ENCODE results near the gene C15orf61.

Gene C15orf61

DNA sequence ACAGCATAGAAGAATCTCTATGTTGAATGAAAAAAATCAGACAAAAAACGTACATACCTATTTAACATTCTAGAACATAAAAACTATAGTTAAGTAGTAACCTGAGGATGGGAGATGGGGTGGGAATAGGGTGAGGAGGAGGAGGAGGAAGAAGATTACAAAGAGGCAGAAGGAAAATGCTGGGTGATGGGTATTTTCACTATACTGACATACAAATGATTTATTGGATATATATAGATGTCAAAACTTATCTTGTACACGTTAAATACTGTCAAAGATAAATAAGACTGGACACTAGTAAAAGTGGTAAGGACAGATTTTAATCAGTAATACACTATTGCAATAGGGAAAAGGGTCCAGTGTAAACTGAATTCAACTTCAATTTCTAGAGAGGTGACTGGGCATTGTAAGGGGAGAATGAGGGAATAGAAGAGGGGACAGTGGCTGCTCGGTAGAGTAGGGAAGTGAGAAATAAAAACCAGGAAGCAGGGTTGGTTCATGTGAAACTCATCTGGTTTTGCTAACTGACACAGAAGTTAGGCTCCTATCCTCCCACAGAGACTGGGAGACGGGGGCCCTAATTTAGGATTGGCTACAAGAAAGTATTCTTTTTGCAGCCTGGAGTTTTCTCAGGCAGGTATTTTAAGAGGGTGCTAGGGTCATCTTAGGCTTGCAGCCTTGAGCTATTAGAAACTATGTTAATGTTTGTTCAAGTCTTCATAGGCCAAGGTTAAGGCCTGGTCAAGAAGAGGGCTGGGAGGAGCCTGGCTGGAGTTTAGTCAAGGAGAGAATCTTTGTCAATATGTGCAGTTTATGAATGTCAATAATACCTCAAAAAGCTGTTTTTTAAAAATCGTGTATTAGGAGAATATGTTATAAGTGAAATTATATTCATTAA is 15.0 kb upstream of the C15orf61 start:
- TF ChIP-seq JUND (IDR thresholded peaks at IDR 0.05; ENCODE audit: low read depth): no peak
- in situ Hi-C loops (cut with HindIII; ENCODE audit: low pct_unique_long_range_greater_than_20kb, low sequenced_read_pairs): no loop called here
- peak in 1 of 2 experiments; percentile 6 for DNase-seq (ENCODE audit: low read depth in 1 of 2, low spot score in 1 of 2)

DNA sequence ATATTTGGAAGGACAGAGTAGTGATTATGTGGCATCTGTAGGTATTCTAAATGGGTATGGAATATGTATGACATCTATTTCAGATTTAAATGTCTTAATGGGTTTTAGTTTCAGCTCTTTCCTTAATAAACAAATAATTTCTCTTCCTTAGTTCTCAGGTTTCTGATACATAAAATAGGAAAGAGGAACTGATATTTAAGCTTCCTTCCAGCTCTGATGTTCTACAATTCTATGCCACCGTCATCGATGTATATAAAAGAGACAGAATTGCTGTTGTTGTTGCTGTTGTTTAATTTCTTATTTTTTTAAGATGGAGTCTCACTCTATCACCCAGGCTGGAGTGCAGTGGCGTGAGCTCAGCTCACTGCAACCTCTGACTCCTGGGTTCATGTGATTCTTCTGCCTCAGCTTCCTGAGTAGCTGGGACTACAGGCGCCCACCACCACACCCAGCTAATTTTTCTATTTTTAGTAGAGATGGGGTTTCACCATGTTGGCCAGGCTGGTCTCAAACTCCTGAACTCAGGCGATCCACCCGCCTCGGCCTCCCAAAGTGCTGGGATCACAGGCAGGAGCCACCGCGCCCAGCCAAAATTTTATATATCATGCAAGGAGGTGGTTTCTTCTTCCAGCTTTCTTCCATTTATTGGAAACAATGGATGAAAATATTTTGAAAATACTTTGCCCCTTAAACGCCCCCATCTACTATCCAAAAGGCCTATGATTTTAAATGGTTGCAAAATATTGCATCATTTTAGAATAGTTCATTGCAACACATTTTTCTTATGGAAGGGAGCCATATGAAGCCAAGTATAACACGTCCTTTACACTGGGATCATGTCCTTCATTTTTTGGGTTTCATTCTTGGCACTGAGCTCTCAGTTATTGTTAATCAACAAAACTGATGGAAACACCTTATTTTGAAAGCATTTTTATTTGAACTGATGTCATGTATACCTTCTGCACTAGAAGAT is 13.9 kb upstream of the C15orf61 start:
- in situ Hi-C loops (cut with HindIII; ENCODE audit: low pct_unique_long_range_greater_than_20kb, low sequenced_read_pairs): no loop called here
- no peak for TF ChIP-seq JUND (IDR thresholded peaks at IDR 0.05; ENCODE audit: low read depth)

DNA sequence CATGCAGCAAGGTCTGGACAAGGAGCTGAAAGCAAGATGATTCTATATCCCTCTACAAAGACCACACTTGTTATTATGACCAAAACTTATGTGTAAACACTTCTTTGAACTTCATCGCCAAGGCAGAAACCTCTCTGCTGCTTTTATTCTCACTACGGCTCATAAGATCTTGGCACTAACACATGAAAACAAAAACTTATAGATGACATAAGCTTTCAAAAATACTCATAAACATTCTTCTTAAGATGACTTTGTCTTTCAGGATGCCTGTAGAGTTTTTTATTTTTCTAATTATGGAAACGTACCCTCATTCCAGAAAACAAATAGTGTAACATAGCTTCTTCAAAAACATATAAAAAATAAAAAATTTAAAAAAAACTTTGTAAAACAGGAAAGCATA is 12.5 kb upstream of the C15orf61 start:
- no peak for TF ChIP-seq JUND (IDR thresholded peaks at IDR 0.05; ENCODE audit: low read depth)
- in situ Hi-C loops (cut with HindIII; ENCODE audit: low pct_unique_long_range_greater_than_20kb, low sequenced_read_pairs): no loop called here
- DNase-seq (ENCODE audit: low read depth in 1 of 2, low spot score in 1 of 2): no peak

More for the DNA sequence above, 13.9 kb upstream of the C15orf61 start:
- DNase-seq (ENCODE audit: low read depth in 1 of 2, low spot score in 1 of 2): no peak

DNA sequence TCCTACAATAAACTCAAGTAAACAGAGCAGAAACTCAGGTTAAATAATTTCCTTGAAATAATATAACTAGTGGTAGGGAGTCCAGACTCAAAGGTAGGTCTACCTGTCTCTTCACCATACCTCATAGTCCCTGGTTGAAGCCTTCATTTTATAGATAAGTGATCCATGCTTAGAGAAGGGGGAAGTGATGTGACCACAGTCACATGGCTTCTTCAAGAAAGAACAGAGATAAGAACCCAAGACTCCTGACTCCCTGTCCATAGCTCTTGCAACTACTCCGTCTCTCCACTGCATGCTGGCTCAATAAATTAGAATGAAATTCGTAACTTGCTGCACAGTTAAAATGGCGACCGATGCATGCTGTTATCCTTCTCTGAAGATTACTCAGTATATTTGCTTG is 11.0 kb upstream of the C15orf61 start:
- no peak for TF ChIP-seq JUND (IDR thresholded peaks at IDR 0.05; ENCODE audit: low read depth)
- in situ Hi-C loops (cut with HindIII; ENCODE audit: low pct_unique_long_range_greater_than_20kb, low sequenced_read_pairs): no loop called here
- DNase-seq (ENCODE audit: low read depth in 1 of 2, low spot score in 1 of 2): no peak

DNA sequence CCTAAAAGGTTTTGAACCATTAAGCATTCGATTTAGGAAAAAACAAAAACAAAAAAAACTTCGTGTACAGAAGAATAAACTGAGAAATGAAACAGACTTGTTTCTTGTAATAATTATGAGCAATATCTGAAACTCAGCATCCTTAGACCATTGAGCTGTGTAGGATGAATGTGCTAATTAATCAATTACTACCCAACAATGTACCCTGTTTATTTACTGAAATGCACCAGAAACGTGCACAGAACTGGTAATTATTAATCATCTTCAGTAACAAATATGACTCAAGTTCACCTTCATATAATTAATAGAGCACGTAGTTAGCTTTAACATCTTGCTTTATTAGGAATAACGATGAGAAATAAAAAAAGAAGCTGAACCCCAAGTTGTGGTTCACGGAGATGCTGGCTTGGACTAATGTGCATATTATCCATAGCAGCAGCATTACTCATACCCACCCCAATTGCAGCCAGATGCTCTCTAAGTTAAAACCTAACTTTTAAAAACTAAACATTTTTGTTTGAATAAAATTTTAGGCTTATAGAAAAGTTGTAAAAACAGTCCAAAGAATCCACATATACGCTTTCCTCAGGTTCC is 10.2 kb upstream of the C15orf61 start:
- TF ChIP-seq JUND (IDR thresholded peaks at IDR 0.05; ENCODE audit: low read depth): no peak
- in situ Hi-C loops (cut with HindIII; ENCODE audit: low pct_unique_long_range_greater_than_20kb, low sequenced_read_pairs): no loop called here
- DNase-seq (ENCODE audit: low read depth in 1 of 2, low spot score in 1 of 2): no peak

DNA sequence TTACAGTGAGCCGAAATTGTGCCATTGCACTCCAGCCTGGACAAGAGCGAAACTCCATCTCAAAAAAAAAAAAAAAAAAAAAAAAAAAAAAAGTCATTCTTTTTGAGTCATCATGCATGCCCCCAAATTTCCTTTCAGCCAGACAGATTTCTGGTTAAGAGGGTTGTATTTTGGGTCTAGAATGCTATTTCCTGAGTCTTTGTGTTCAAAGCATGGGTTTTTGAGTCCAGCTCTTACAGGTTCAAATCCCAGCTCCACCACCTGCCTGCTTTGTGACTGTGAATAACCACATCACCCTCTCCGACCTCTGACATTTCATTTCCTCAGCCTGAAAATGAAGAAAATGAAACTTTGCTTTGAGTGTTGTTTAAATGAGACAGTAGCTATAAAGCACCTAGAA is 9.3 kb upstream of the C15orf61 start:
- DNase-seq (ENCODE audit: low read depth in 1 of 2, low spot score in 1 of 2): no peak
- no peak for TF ChIP-seq JUND (IDR thresholded peaks at IDR 0.05; ENCODE audit: low read depth)
- in situ Hi-C loops (cut with HindIII; ENCODE audit: low pct_unique_long_range_greater_than_20kb, low sequenced_read_pairs): no loop called here

DNA sequence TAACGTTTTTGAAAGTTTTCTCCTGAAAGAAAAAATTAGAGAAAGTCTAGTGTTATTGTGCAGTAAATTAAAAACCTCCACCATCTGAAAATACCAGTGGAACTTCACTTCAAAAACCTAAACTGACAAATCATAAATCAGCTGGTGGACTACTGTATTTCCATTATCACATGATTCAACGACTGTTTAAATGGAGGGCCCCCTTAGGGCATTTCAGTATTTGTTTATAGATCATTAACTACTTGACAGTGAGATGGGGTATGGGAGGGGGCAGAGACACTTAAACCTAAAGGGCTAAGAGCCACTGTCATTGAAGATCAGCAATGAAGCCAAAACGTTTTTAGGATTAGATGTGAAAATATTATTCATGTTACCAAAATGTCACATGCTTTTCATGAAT is 8.8 kb upstream of the C15orf61 start:
- in situ Hi-C loops (cut with HindIII; ENCODE audit: low pct_unique_long_range_greater_than_20kb, low sequenced_read_pairs): no loop called here
- TF ChIP-seq JUND (IDR thresholded peaks at IDR 0.05; ENCODE audit: low read depth): no peak
- DNase-seq (ENCODE audit: low read depth in 1 of 2, low spot score in 1 of 2): no peak

DNA sequence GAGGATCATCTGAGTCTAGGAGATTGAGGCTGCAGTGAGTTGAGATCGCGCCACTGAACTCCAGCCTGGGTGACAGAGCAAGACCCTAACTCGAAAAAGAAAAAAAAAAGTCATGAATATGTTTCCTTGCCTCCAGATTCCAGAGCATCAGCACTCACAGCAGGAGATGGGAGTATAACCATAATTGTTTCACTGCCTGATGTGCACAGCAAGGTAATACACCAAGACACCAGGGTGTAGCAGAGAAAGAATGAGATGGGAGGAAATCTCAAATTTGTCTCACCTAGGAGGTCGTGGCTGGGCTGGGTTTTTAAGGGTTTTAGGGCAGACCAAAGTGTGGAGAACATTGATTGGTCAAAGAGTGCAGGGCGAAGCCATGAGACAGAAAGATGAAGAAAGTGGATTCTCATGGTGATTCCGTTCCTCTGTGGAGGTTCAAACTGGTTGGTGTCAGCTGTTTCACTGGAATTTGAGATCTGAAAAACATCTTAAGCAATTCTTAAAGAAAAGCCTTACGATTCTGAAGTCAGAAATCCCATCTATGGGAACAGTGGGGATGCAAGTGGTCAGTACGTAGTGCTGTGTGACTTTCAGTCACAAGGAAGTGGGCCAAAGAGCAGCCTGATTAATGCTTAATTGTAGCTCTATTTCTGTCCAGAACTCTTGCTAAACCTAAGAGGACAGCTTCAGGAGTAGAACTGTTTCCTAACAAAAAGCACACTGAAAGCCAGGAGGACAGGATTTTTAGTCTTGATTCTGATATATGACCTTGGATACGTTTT is 7.8 kb upstream of the C15orf61 start:
- no peak for DNase-seq (ENCODE audit: low read depth in 1 of 2, low spot score in 1 of 2)
- TF ChIP-seq JUND (IDR thresholded peaks at IDR 0.05; ENCODE audit: low read depth): no peak
- in situ Hi-C loops (cut with HindIII; ENCODE audit: low pct_unique_long_range_greater_than_20kb, low sequenced_read_pairs): no loop called here

DNA sequence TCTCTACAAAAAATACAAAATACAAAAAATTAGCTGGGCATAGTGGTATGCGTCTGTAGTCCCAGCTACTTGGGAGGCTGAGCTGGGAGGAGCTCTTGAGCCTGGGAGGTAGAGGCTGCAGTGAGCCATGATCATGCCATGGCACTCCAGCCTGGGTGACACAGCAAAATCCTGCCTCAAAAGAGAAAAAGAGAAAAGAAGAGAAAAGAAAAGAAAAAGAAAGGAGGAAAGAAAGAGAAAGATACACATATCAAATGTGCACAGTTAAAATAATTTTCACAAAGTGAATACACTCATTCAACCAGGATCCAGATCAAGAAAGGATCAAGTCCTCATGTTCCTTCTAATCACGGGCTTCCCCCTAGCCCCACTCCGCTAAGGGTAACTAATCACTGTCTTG is 5.8 kb upstream of the C15orf61 start:
- DNase-seq (ENCODE audit: low read depth in 1 of 2, low spot score in 1 of 2): no peak
- TF ChIP-seq JUND (IDR thresholded peaks at IDR 0.05; ENCODE audit: low read depth): no peak

DNA sequence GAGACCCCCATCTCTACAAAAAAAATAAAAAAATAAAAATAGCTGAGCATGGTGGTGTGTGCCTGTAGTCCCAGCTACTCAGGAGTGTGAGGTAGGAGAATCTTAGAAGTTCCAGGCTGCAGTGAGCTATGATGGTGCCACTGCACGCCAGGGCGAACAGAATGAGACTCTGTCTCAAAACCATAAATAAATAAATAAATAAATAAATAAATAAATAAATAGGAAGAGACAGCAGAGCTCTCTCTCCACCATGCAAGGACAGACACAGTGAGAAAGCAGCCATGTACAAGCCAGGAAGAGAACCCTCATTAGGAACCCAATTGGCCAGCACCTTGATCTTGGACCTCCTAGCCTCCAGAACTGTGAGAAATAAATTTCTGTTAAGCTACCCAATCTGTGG is 5.4 kb upstream of the C15orf61 start:
- DNase-seq (ENCODE audit: low read depth in 1 of 2, low spot score in 1 of 2): no peak
- in situ Hi-C loops (cut with HindIII; ENCODE audit: low pct_unique_long_range_greater_than_20kb, low sequenced_read_pairs): no loop called here
- TF ChIP-seq JUND (IDR thresholded peaks at IDR 0.05; ENCODE audit: low read depth): no peak

More for the DNA sequence above, 5.8 kb upstream of the C15orf61 start:
- in situ Hi-C loops (cut with HindIII; ENCODE audit: low pct_unique_long_range_greater_than_20kb, low sequenced_read_pairs): no loop called here

DNA sequence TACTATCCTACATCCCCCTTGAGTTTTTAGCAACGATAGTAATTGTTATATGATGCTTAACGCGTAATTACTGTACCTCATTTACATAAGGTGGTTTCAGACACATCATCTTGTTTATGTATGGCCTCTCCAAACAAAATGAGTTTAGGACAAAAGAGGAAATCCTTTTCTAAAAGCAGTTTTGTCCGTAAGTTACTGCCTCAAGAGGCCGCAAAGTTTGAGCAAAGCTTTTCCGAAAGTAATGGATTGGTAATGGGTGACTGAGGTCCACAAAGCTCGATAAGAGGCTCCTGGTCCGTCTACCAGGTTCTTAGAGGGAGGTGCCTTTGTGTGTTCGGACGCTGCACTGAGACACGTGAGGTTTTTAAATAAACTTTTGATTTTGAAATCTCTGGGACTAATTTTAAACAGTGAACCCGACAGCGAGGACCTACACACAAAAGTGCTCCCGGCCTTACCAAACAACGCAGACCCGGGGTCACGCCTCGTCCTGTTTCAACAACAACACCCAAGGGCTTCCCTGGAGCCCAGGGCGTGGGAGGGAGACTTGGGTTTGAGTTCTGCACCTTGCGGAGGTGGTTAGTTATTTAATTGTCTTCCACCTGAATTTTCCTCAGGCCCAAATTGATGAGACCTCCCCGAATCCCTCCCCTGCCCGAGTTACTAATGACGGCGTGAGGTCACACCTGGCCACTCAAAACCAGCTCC is 456 bp upstream of the C15orf61 start:
- no peak for TF ChIP-seq JUND (IDR thresholded peaks at IDR 0.05; ENCODE audit: low read depth)
- in situ Hi-C loops (cut with HindIII; ENCODE audit: low pct_unique_long_range_greater_than_20kb, low sequenced_read_pairs): no loop called here
- DNase-seq (ENCODE audit: low read depth in 1 of 2, low spot score in 1 of 2): peak in 1 of 2 experiments; percentile 5
